Hippocampal formation (tissue), 2 donors: ENCODE measurements around the gene LIX1L.

Experiments used
- DNase-seq, 2 donors: peaks; one replicate each; lab custom pipeline; 2025; lab: John Stamatoyannopoulos, UW

Gene LIX1L

DNA sequence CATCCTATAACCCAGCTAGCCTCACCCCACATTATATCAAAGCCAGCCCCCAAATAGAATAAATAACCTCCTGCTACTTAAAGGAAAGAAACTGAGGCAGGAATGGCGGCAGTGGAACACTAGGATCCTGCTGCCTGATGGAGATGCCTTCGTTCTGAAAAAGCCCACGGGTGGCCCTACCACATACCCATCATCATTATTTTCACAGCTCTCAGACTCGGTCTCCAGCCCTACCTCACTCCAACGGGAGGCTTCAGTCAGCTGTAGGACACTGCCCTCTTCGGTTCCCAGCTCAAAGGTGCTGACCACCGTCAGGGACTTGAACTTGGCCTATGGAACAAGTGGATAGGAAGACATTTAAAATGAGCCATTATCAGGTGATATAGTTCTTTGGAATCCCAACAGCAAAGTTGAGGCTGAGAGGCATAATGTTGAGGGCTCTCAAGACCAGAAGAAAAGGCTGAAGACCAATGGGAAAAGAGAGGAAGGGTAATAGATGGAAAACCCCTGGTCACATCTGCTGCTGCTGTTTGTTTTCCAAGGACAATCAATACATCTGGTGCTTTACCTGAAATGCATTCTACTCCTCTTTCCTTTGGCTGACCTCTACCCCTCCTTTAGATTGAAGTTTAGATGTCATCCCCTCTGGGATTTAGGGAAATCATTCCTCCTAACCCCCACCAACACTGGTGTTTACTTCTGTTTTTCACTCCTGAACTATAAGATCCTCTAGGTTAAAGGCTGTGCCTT, 64.3 kb downstream of the LIX1L start:
- DNase-seq = no peak

DNA sequence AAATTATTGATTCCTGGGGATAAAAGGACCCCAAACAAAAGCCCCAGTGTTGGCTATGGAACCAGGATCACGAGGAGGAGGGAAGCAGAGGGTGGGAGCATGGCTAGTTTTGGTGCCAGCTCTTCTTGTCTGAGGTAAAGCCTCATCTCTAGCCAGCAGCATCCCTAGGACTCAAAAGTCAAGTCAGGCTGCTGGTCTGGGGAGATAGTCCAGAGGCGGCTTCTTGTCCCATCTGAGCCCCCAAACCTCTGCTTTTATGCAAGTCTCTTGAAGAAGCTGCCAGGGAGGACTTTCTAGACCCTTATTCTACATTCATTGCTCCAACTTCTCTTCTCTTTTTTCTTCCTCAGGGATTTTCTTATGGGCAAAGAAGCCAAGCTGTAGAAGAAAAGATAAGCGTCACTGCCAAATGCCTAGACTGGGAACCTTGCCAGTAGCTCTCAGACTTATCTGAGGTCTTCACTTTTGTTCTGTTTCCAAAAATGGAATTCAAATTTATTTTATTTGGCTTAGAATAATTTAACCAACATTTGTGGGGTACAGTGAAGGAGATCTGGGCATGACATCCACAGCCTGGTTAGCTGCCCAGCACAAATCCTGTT, 65.2 kb downstream of the LIX1L start:
- DNase-seq = no peak

DNA sequence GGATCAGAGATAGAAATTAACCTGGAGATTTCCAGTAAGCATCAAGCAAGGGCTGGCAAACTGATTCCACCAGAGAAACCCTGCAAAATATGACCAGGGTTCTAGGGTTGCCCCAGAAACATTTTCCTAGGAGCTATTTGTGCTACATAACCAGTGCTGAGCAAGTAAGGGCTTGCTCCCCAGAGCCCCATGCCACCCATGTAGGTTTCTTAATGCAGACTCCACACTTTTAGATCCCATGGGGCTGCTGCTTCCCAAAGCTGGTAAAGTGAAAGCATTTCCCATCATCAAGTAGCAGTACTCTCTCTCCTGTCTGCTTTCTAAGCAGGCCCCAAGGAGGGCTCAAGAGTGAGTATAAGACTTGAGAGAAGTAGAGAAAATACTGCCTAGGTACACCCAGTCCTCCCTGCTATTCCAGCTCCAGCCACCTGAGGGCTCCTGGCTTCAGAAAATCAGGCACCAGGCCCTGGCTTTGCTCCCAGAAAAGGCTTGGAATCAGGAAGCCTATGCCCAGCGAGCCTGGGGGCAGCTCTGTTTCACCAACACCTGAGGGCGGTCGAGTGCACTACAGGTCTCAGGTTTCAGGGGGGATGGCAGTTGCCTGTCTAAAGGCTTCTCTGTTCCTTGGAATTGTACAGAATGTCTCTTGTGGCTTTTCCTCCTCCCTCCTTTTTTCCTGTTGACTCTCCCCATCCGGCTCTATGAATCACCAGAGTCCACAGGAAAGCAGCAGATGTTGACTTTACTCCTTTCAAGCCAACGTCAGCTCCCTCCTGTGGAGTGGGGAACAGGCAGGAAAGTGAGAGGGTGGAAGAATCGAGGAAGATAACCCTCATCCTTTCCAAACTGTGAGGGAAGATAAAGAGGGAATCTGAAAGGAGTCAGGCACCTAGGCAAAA, 66.0 kb downstream of the LIX1L start:
- DNase-seq = peak; percentile 80 to 90

DNA sequence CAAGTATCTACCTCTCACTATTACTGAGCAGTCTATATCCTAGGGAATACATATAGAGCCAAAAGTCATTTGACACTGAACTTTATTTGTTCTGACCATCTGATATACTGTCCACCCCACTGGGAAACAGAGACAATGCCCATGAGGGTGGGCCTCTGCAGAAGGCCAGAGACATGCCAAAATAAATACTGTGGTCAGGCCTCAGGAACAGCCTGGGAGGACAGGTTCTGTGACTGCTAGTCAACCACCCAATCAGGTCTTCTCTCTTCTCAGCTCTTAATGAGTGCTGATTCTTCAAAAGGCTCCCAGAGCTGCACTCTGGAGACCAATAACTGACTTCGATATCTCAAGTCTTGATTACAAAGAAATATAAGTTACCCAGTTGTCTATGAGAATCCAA, 66.7 kb downstream of the LIX1L start:
- DNase-seq = no peak

DNA sequence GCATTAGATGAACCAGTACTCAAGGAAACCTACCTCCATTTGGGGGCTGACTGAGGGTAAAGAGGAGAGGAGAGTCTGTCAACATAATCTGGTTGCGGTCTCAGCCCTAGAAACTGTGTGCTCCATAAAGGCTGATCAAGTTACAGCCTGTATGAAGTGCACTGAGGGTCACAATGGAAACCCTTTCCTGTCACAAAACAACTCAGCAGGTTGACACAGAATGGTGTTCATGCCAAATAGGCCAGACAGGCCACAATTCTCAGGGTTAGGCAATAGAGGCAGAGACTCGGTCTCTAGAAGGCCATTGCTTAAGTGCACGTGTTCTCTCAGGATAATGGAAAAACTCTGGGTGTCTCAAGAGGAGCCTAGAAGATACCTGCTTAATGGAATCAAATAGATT, 68.1 kb downstream of the LIX1L start:
- DNase-seq = no peak

DNA sequence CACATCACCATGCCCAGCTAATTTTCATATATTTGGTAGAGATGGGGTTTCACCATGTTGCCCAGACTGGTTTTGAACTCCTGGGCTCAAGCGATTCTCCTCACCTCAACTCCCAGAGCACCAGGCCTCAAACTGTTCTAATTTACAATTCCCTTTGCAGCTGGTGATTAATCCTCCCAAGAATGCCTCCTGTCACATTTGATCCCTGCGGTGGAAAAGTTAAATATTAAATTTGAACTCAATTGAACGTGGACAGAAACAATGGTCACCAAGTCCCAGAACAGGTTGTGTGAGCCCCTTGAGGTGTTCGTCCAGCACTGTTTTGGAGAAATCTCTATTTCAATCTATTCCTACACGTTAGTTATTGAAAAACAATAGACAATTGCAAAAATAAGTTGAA, 70.2 kb downstream of the LIX1L start:
- DNase-seq = no peak

GRCh38 chr1:145886816-145887215, 71.0 kb downstream of the LIX1L start:
- no peak for DNase-seq

GRCh38 chr1:145886390-145886789, 71.4 kb downstream of the LIX1L start:
- no peak for DNase-seq

DNA sequence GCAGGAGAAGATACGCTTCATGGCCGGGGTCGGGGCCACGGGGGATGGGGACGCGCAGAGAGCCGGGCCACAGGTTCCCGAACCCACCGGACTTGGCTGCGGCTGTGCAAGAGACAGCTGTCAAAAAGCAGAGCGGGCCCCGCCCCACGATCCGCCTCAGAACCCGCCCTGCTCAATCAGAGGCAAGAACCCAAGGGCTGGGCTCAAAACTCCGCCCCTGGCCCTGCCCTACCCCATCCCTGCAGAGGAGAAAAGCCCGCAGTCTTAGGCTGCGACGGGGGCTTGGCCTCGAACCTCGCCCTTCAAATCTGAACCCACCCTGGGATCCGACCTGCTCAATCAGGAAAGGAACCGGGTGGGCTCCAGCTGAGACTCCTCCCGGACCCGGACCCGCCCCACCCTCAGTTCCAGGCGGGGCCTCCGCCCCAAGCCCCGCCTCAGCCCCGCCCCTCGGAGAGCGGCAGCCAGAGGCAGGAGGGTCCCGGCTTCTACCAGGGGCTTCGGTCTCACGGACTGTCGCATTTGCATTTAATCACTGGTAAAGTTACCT, 72.0 kb downstream of the LIX1L start, which contains the start of gene ANKRD35:
ANKRD35 (minus strand) TSS at position 129 of the 550 bp plus-strand sequence; CDS start at position 21, 108 bp downstream.
- DNase-seq = peak; percentile 57 to 83

DNA sequence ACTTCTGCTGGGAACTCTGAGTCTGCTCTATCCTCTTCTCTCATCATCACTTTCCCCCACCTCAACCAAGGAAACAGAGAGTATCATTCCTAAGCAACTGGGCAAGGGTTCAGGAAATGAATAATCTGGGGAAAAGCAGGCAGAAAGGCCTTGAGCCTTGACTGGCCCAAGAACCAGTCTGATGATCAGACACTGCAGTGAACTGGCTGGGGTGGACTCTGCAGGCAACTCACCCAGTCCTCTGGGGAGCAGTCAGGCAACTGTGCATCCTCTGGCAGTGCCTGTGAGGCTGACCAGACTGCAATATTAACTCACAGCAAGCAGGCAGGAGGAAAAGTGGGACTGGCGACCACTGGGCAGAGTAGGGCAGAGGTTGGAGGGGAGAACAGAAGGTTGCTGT, 73.1 kb downstream of the LIX1L start:
- no peak for DNase-seq
